NCI-H2196 treated with DMSO at 0.1 percent for 48 hours (cell line): ENCODE measurements around the gene MATCAP1.

Experiments used
- DNase-seq: peaks from one replicate; lab custom pipeline; 2025; ENCODE audit not compliant: unreplicated experiment; lab: John Stamatoyannopoulos, UW

Gene MATCAP1

GRCh38 chr16:67144943-67145342 lies 38.8 kb downstream of the MATCAP1 start:
- no peak for DNase-seq

- no peak for DNase-seq
Observed at GRCh38 chr16:67142342-67142741, 41.4 kb downstream of the MATCAP1 start.

GRCh38 chr16:67141391-67141790 lies 42.4 kb downstream of the MATCAP1 start:
- DNase-seq = no peak

- DNase-seq = no peak
Observed at GRCh38 chr16:67137605-67138004, 46.2 kb downstream of the MATCAP1 start.

- no peak for DNase-seq
Observed at GRCh38 chr16:67129422-67129821, 54.3 kb downstream of the MATCAP1 start.

- DNase-seq = no peak
Observed at GRCh38 chr16:67128887-67129286, 54.9 kb downstream of the MATCAP1 start.

GRCh38 chr16:67128417-67128816 lies 55.3 kb downstream of the MATCAP1 start:
- DNase-seq = no peak
